Upper lobe of right lung (tissue), 1 donor: Measurements from ENCODE around the gene IL10RA. TPM values are rescaled to one million over a fixed set of nuclear protein-coding genes. Genes with fewer than 3 reads are reported as not detected.

Source experiments
- ATAC-seq: fragments of 200-7000 bp; cut with Tn5 transposase; one replicate; pipeline ENCODE4 v1.9.1; 2020; ENCODE audit warnings: mild to moderate bottlenecking, moderate library complexity
- DNase-seq: peaks from one replicate; pipeline ENCODE4 v3.0.0-alpha.2; 2020
- H3K27ac ChIP-seq: fragments of 200-600 bp; one replicate; pipeline ENCODE4 v1.8.0; 2022
- H3K27me3 ChIP-seq: fragments of 200-600 bp; one replicate; pipeline ENCODE4 v1.8.0; 2022; ENCODE audit warnings: mild to moderate bottlenecking
- H3K36me3 ChIP-seq: fragments of 200-600 bp; one replicate; pipeline ENCODE4 v1.8.0; 2022
- H3K4me1 ChIP-seq: fragments of 200-600 bp; one replicate; pipeline ENCODE4 v1.8.0; 2022
- H3K4me3 ChIP-seq: fragments of 200-600 bp; one replicate; pipeline ENCODE4 v1.8.0; 2022; ENCODE audit warnings: mild to moderate bottlenecking
- H3K9me3 ChIP-seq: fragments of 200-600 bp; one replicate; pipeline ENCODE4 v1.8.0; 2022
- intact Hi-C: fragments of 100-400 bp; cut with DNase I; formaldehyde crosslinking; loops from one replicate; pipeline ENCODE4 v1.11.0; 2022
- long read RNA-seq: library from polyadenylated mRNA; unstranded; transcript quantifications from one replicate; pipeline ENCODE4 v2.0.0, GENCODE V29; 2021
- total RNA-seq: library from RNA; stranded (reverse); fragmentation: NEBNext Ultra II Directional; extraction: Animal tissue kit (Norgen Biotek cat#: 25700); gene quantifications from one replicate; pipeline ENCODE4 v1.2.1, GENCODE V29; 2021
- TF ChIP-seq, protein P1 (sequence below): fragments of 200-600 bp; IDR thresholded peaks from one replicate; pipeline ENCODE4 v1.8.0; 2022; ENCODE audit warnings: antibody characterized with exemption
- donor health status: DM: no; HTN: yes; CAD: no; lungs with severe emphysema.

Gene IL10RA
- total RNA-seq: 33.8 TPM
- long read RNA-seq, full-length matches to known transcripts: 63 of 81 reads
- long read RNA-seq, partial matches to known transcripts: 4 of 81 reads
- long read RNA-seq, other reads (novel, unspliced or antisense): 14 of 81 reads

DNA sequence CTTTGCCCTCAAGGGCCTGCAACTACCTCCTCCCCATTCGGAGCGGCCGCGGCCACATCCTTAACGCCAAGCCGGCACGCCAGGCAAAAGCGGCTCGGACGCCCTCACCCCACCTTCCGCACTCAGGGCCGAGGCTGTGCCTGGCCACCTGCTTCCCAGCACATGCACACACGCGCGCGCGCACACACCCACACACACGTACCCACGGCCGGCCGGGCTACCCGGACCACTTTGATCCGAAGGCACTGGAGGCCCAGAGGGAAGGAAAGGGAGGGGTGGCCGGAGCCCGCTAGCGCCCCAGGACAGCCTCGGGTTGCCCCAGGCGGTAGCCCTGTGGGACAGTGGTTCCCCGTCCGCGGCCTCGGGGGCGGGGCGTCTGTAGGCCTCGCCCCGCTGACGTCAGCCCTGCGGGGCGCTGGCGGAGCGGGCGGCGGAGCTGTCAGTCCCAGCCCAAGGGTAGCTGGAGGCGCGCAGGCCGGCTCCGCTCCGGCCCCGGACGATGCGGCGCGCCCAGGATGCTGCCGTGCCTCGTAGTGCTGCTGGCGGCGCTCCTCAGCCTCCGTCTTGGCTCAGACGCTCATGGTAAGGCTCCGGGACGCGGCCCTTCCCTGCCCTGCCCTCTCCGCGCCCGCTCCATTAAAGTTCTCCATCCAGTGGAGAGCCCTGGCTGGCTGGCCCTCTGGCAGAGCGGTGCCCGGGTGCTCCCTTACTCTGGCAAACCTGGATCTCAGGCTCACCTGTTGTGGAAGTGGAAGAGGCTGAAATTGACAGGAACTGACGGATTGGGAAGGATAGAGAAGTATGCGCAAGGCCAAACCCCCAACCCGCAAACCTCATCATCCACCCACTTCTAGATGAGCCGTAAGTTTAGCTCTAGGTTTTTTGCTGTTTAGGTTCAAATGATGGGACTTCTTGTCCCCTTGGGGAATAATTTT, at the start of gene IL10RA:
Gene IL10RA (plus strand): TSS at position 442 of the 935 bp plus-strand sequence. CDS start 74 bp downstream, at position 516.
- intact Hi-C loops: no loop called here
- Histone ChIP-seq H3K4me1 (no peaks in the 10 kb centered on the region), H3K9me3 (no peaks in the 10 kb centered on the region), H3K36me3 (peaks cover 4% of the 10 kb centered on the region), H3K27ac (peak within 1 kb of the TSS; percentile 76), H3K4me3 (peak within 1 kb of the TSS; percentile 49), H3K27me3 (no peaks in the 10 kb centered on the region)
- DNase-seq: peak; percentile 94
- peak; percentile 97 for ATAC-seq
- TF ChIP-seq, protein P1, sequence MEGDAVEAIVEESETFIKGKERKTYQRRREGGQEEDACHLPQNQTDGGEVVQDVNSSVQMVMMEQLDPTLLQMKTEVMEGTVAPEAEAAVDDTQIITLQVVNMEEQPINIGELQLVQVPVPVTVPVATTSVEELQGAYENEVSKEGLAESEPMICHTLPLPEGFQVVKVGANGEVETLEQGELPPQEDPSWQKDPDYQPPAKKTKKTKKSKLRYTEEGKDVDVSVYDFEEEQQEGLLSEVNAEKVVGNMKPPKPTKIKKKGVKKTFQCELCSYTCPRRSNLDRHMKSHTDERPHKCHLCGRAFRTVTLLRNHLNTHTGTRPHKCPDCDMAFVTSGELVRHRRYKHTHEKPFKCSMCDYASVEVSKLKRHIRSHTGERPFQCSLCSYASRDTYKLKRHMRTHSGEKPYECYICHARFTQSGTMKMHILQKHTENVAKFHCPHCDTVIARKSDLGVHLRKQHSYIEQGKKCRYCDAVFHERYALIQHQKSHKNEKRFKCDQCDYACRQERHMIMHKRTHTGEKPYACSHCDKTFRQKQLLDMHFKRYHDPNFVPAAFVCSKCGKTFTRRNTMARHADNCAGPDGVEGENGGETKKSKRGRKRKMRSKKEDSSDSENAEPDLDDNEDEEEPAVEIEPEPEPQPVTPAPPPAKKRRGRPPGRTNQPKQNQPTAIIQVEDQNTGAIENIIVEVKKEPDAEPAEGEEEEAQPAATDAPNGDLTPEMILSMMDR: no peak

DNA sequence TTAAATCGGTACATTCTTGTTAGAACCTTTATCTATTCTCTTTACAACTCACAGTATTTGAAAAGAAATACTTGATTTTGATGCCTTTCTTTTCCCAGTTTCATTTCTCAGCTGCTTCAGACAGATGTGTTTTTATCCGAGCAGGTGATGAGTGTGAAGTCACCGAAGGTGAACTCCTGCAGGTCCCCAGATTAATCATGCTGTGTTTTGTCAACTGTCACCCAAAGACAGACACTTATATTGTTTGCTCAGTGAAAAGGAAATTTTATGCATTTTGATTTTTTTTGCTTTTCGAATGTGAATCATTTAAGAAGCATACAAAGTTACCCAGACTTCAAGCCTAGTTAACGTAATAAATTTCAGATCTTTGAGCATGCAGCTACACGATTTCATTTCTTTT, 49.2 kb upstream of the IL10RA start:
- Histone ChIP-seq H3K4me1 (no peaks in the 10 kb centered on the region), H3K27ac (no peak overlapping the region), H3K27me3 (no peaks in the 10 kb centered on the region), H3K9me3 (no peaks in the 10 kb centered on the region), H3K36me3 (no peaks in the 10 kb centered on the region), H3K4me3 (no peak overlapping the region)
- ATAC-seq (no peak), DNase-seq (no peak)
- intact Hi-C loops: no loop called here
- TF ChIP-seq, protein P1: no peak

DNA sequence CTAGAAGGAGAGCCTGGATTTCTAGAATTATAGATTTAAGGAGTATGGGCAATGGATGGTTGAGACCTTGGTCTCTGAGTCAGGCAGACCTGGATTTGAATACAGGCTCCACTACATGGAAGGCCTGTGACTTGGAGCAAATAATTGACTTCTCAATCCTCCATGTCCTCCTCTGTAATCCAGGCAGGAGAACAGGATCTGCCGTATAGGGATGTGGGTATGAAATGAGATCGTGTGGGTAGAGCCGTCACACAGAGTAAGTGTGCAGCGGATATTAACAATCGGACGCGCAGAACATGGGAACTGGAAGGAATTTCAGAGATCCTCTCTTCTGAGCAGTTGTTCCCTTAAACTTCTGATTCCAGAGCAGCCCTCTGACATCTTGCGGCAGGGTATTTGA, 45.5 kb upstream of the IL10RA start:
- Histone ChIP-seq H3K4me1 (no peaks in the 10 kb centered on the region), H3K36me3 (no peaks in the 10 kb centered on the region), H3K27me3 (no peaks in the 10 kb centered on the region), H3K9me3 (no peaks in the 10 kb centered on the region), H3K27ac (no peak overlapping the region), H3K4me3 (no peak overlapping the region)
- intact Hi-C loops: loop anchor here (10.0 kb wide), 1 partner anchor 114 kb away; no protein-coding TSS in a partner anchor
- no peak for ATAC-seq
- DNase-seq: no peak
- TF ChIP-seq, protein P1: no peak

DNA sequence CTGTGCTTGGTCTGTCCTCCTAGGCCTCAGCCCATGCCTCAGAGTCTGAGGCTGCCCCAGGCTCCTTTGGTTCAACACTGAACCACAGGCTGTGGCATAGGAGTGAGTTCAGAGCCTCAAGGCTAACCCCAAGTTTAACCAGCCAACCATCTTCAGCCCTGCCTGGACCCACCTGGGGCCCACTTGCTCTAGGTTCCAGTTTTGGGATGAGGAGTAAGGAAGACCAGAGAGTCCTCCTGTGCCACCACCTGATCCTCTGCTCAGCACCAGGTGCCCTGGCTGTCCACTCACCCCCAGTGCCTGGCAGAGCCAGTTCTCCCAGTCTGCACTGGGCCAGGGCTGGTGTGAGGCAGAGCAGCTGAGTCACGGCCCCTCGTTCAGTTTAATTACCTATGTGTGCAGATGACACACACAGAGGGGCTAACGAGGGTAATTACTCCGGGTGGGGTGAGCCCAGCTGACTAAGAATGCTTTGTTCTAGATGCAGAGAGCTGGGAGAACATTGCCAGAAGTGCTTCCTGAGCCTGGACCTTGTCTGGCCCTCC, 45.0 kb upstream of the IL10RA start:
- H3K4me3 ChIP-seq: no peak overlapping the region
- intact Hi-C loops: loop anchor here (10.0 kb wide), 1 partner anchor 114 kb away; no protein-coding TSS in a partner anchor
- no peaks in the 10 kb centered on the region for H3K4me1 ChIP-seq
- TF ChIP-seq, protein P1: no peak
- no peaks in the 10 kb centered on the region for H3K36me3 ChIP-seq
- DNase-seq (no peak), ATAC-seq (peak; percentile 49)
- H3K9me3 ChIP-seq: no peaks in the 10 kb centered on the region
- no peak overlapping the region for H3K27ac ChIP-seq
- no peaks in the 10 kb centered on the region for H3K27me3 ChIP-seq

DNA sequence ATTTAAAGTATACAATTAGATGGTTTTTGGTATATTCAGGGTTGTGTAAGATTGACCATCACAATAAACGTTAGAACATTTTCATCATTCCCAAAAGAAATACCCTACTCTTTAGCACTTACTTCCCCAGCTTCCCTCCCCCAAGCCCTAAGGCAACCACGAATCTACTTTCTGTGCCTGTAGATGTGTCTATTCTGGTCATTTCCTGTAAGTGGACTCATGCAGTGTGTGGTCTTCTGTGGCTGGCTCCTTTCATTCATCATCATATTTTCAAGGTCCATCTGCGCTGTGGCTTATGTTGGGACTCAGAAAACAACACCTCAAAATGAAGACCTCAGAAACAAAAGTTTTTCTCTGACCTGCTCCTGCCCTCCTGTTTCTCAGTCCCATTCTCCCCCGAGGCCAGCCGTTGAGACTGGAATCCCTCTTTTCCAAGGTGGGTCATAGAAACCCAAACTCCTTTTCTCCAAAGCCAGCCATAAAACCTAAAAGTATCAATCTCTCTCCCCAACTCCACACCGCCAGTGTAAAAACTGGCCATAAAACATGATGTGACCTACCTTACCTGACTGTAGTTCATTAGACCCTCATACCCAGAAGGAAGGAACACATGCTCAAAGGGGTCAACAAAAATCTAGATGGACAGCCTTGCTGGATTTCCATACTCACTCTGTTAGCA, 44.1 kb upstream of the IL10RA start:
- DNase-seq (no peak), ATAC-seq (no peak)
- TF ChIP-seq, protein P1: no peak
- no peaks in the 10 kb centered on the region for H3K27me3 ChIP-seq
- no peaks in the 10 kb centered on the region for H3K4me1 ChIP-seq
- H3K36me3 ChIP-seq: no peaks in the 10 kb centered on the region
- no peak overlapping the region for H3K4me3 ChIP-seq
- intact Hi-C loops: loop anchor here (10.0 kb wide), 1 partner anchor 113 kb away; no protein-coding TSS in a partner anchor
- H3K9me3 ChIP-seq: no peaks in the 10 kb centered on the region
- H3K27ac ChIP-seq: no peak overlapping the region
